H54 (cell line): Measurements from ENCODE around the gene FAM53B.

ENCODE experiments used
- DNase-seq: peaks from one replicate; pipeline ENCODE4 v3.0.0; 2011; ENCODE audit warnings: low spot score, mixed read lengths; ENCODE audit not compliant: insufficient read length
- FAIRE-seq: peaks from 3 replicates; lab custom pipeline; 2011; peaks lifted over from hg19 to GRCh38; lab: Jason Lieb, UNC
- POLR2A ChIP-seq: IDR thresholded peaks from 2 replicates; pipeline ENCODE4 v1.6.1; 2011; ENCODE audit warnings: low read depth, mild to moderate bottlenecking, low read length

Gene FAM53B

DNA sequence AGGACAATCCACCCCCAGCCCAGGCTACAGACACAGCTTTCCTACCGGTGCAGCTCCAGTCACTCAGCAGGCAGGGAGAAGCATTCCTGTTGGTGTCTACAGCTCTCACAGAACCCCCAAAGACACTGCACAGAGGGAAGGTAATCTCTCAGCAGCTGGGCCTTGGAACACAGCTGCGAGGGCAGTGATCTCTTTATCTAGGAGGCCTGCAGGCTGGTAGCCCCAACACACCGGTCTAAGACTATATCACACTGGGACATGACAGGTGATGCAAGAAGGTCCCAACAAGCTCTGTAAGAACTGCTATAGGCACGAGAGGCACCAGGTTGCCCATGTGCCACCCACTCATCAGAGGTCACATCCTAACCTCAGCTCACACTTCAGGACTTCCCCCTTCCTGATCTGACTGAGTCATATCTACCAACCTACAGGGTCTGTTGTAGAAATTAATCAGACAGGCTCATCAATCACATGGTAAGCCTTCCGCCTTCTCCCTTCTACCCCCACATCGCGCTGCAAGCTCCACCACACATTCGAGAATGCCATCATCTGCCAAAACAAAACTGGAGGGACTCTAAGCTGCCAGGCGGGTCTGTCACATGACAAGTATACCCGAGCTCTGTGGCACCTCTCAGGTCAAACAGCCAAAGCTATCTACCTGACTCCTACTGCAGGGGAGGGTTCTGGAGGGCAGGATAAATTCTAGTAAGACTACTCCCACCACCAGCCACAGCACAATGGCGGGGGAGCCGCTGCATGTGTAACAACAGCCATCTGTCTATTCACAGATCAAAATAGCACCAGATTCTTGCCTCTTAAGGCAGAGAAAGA lies 26.1 kb downstream of the FAM53B start:
- FAIRE-seq: no peak
- no peak for TF ChIP-seq POLR2A
- DNase-seq: no peak

DNA sequence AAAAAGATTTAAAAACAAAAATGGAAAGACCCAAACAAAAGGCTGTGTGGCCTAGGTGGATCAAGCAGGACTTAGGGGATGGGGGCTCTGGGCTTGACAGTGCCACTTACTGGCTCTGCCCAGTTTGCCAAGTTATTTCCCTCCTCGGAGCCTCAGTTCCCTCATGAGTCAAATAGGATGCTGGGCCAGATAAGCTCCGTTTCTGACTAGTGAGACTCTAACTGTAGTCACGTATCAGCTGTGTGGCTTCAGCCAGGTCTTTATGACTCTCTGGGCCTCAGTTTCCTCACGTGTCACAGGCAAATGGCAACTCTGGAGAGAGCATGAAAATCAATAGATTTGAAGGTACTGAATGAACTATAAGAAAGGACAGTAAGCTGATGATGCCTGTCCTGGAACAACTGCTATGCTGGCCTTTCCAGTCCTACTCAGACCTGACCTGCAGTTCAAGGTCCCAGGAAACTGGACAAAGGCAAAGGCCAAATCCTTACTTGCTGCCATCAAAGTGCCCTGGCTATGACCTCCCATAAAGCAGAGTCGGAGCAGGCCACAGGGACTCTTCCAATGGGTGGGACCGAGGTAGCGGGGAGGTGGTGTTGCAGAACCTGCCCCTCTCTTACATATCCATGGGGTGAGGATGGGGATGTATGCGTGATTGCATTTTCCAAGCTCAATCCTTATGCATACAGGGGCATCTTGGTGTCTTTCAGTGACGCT lies 27.0 kb downstream of the FAM53B start:
- no peak for DNase-seq
- no peak for TF ChIP-seq POLR2A
- FAIRE-seq: no peak

DNA sequence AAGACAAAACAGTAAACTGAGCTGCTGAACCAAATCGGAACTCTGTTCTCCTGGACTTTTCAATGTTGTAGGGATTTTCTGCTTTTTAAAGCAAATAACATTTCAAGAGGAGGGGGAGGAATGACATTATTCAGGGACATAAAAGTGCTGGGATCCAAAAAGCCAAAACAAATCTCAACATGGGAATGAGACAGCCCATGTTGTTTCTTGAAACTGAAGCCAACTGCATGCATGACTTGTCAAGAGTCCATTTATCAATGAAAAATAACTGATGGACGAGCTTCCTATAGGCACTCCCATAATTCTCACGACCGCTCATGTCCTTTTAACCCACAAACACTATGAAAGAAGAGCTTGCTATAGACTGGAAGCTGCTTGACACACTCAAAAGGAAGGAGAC lies 27.8 kb downstream of the FAM53B start:
- DNase-seq: no peak
- TF ChIP-seq POLR2A: no peak
- no peak for FAIRE-seq

DNA sequence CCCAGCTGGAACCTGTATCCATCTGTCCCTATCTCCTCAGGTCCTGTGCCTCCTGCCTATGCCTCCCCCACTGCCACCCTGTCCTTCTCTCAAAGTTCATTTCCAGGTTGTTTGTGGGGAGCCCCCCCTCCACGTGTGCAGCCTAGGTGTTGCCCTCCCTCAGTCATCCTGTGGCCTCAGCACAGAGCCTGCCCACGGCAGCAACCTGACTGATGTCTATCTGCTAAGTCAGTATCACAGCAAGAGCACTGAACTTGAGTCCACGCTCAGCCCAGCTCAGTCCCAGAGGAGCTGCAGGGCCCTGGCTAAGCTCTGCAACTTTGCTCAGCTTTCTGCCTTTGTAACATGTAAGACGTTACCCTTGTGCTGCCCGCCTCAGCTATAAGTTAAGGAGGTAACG lies 28.7 kb downstream of the FAM53B start:
- DNase-seq (no peak), FAIRE-seq (no peak)
- no peak for TF ChIP-seq POLR2A

DNA sequence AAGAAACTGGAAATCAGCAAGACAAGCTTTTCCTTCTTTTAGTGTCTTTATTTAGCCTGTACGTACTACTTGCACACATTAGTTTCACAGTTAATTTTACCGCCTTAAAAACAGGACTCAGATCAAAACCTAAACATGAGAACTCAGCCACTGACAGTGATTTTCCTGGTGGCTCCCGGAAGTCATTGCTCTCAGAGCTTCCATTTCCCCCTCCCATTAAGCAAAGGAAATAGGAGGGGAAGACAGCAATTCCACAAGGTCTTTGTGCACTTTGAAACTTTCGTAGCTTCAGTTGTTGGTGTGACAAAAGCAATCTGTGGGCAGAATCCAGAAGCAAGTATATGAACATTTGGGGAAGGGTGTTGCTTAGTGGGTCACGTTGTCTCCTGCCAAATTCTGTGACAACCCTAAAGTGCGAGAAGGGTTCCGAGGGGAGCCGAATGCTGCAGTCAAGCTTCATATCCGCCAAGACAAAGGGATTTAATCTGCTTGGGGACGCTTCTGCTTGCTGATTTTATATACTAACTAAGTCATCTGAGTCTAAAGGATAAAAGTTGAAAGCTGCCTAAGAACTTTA lies 30.4 kb downstream of the FAM53B start:
- no peak for DNase-seq
- FAIRE-seq: no peak
- no peak for TF ChIP-seq POLR2A

DNA sequence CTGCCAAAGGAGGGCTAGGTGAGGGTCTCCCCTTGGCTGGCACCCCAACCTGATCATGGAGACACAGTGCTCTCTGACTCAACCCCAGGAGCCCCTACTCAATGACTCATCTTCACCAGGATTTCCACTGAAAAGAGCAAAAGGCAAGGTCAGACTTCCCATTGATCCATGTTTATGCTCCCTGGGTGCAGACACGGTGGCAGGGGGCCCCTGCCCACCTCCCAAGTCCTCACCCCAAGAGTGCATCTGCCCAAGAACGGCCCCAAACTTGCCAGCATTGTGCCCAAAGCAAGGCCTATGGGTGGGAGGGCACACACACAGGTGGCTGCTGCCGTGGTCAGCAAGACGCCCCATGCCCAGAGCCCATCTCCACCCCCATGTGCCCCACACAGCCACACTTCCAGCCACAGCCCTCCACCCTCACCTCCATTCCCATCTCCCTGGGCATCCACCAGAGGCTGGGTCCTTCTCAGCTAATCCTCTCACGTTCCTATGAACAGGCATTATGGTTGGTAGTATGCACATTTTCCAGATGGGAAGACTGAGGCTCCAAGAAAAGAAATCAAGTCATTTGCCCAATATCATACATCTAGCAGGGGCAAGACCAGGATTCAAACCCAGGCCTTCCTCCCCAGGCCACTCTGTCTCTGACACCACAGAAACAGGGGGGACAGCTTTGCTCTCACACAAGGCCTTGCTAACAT lies 31.3 kb downstream of the FAM53B start:
- TF ChIP-seq POLR2A: no peak
- FAIRE-seq (no peak), DNase-seq (no peak)

DNA sequence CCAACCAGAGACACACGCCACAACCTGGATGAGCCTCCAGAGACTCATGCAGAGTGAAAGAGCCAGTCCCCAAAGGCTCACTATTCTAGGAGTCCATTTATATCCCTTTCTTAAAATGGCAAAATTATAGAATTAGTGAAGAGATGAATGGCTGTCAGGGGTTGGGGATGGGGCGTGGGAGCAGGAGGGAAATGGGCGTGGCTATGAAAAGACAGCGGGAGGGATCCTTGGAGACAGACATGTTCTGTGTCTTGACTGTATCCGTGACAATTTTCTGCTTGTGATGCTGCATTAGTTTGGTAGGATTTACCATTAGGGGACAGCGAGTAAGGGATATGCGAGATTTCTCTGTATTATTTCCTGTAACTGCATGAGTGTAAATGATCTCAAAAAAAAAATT lies 33.0 kb downstream of the FAM53B start:
- no peak for TF ChIP-seq POLR2A
- no peak for FAIRE-seq
- DNase-seq: no peak

DNA sequence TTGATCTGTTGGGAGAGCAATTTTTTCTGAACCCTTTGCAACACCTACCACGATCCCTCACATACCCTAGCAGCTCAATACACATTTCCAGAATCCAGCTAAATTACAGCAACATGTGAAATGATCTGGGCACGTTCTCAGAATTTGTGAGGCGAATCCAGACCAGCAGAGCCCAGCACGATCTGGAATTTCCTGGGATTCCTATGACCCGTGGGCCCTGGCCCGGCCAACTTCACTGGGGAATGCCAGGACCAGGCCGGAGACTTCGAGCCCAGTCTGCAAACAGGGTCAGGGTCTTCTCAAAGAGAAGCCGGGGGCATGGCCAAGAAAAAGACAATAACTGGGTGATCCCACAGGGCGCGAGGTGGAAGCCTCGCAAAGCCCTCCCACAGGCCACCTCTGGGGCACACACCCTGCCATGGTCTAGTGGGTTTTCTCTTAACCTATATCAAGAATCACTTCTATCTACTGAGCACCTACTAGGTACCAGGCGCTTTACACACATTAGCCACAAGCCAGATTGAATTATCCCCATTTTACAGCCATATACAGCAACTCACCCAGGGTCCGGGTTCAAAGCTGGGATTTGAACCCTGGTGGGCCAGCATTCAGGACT lies 33.8 kb downstream of the FAM53B start:
- DNase-seq (no peak), FAIRE-seq (no peak)
- no peak for TF ChIP-seq POLR2A

DNA sequence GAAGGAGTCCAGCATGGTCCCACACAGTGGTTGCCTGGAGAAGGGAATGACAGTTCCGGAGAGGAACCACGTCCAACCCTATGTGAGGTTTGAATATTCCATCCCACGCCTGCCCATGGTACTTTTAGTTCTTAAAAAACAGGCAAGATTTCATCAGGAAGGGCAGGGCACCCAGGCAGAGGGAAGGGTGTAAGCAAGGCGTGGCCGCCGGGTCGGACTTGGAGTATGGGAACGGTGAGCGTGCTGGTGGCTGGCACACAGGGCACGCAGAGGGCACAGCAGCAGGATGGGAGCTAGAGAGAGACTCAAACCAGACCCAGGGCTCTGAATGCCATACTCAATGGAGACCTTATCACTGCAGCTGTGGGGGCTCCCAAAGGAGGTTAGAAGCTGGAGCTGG lies 34.3 kb downstream of the FAM53B start:
- DNase-seq: no peak
- no peak for TF ChIP-seq POLR2A
- no peak for FAIRE-seq

DNA sequence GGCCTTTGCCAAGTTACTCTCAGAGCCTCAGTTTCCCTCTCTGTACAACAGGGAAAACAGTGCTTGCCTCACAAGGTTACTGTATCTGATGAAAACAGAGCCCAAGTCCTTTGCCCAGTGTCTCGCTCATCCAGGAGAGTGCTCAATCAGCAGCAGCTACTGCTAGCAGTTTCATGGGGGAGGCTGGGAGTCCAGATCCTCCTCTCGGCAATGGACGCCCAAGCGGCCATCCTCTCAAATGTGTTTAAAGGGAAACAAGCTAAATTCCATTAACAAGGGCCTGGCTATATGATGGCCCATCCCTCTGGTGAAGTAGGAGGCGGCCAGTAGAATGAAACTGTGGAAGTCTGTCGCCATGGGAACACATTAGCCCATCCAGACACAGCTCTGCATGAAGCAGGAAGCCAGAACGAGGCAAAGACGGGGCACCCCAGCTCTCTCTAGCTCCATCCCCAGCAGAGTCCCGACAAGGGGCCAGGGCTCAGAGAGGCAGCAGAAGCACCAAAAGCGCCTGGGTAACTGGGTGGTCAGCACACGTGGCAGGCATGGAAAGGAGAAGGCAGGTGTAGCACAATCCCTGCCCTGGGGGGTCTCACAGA lies 35.2 kb downstream of the FAM53B start:
- no peak for TF ChIP-seq POLR2A
- FAIRE-seq: no peak
- no peak for DNase-seq

DNA sequence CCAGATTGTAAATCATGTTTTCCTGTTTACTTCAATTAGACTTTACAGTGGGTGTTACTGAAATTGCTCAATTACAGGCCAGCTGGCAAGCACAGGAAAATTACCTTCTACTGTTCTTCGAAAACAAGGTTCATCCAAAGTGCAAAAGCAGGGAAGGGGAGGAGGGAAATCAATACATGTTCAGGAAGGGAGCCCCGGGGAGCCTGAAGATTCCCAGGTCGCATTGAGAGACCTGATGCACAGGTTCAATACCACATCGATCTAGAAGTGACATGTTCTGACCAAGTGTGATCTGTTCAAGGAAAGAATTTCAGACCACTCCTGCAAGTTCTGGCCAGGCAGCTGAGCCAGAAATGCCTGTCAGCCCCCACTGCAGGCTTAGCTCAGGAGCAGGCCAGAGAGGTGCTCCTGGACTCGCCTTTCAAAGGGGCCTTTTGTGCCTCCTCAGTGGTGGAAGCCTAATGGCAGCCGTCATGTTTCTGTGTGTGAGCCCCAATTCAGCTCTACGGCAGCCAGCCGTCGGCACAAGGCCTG lies 35.9 kb downstream of the FAM53B start:
- no peak for FAIRE-seq
- no peak for TF ChIP-seq POLR2A
- DNase-seq: no peak

DNA sequence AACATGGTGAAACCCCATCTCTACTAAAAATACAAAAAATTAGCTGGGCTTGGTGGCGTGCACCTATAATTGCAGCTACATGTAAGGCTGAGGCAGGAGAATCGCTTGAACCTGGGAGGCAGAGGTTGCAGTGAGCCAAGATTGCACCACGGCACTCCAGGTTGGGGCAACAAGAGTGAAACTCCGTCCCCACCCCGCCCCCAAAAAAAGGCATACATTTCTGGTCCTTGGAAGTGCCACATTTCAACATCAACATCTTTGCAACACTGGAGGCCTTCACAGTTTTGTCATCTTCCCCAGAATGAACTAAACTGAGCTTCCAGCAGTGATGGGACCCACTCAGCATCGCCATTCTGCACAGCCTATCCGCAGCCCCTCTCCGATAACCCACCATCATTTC lies 36.6 kb downstream of the FAM53B start:
- TF ChIP-seq POLR2A: no peak
- no peak for DNase-seq
- no peak for FAIRE-seq

DNA sequence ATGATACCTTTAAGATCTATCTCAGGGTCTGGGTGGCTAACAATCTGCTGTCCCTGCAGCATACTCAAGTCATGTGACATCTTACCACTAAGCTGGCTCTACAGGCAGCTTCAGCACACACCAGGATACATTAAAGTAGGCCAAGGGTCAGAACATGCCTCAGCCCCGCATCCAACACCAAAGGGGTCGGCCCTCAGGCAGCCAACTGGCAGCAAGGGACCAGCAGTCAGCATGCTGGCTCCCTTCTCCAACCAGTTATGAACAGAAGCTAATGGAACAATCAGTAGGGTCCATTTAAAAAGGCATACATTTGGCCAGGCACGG lies 37.1 kb downstream of the FAM53B start:
- FAIRE-seq: no peak
- DNase-seq: no peak
- no peak for TF ChIP-seq POLR2A
